ENCODE results near the gene MAP2K2. TPM values are rescaled to one million over a fixed set of nuclear protein-coding genes. Genes with fewer than 3 reads are reported as not detected.
A peak's percentile ranks its signal among the peaks of the same experiment; 100 is the strongest.

MAP2K2 gene
- polyA plus RNA-seq, 2 of the 4 experiments (the other 2 are of a cell fraction) = 41.7 to 115 TPM

DNA sequence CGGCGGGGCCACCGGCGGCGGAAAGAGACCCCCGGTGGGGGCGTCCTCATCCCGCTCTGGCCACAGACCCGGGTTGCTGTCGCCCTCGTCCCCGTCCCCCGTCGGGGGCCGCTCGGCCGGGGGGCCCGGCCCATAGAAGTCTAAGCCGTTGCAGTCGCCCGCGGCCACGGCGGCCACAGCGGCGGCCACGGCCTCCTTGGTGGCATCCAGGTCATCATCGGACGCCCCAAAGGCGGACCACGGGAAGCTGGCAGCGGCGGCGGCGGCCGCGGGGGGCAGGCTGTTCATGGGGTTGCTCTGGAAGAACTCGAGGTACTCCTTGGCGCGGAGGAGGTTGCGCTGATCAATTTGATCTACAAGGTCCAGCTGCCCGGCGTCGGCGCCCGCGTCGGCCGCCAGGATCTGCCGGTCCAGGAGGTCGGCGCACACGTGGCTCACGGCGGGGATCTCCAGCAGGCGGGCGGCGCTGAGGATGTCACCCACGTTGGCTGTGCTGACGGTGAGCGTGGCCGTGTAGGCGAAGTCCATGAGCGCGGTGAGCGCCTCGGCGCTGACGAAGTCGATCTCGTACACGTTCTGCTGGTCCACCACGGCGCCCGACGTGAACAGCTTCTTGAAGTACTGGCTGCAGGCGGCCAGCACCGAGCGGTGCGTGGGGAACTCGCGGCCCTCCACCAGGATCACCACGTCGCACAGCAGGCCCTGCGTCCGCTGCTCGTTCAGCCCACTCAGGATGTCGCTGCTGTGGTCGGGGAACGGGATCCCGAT, 69.3 kb downstream of the MAP2K2 start:
- Histone ChIP-seq H3K4me3 (no peak overlapping the region), H3K4me2 (no peak overlapping the region), H3K4me1 (peaks cover 49% of the 10 kb centered on the region), H3K9me3 (no peaks in the 10 kb centered on the region), H3K27ac (no peak overlapping the region)
- FAIRE-seq = no peak
- DNase-seq (ENCODE audit: low read depth in 1 of 2, low spot score in 1 of 2) = no peak
- CTCF ChIA-PET = interaction anchor here (1.4 kb wide), 1 partner anchor 86 kb away, joined by 3 read pairs; no protein-coding TSS in a partner anchor
- POLR2A ChIA-PET = no interaction called here
- TF ChIP-seq PHF8 (IDR thresholded peaks at IDR 0.05; ENCODE audit: borderline replicate concordance, low read depth) (no peak), SREBF2 (IDR thresholded peaks at IDR 0.05) (no peak), RCOR1 (IDR thresholded peaks at IDR 0.05; ENCODE audit: low read depth, low read length) (no peak), NFE2L2 (conservative IDR thresholded peaks at IDR 0.05; ENCODE audit: low read length) (no peak), HOXA7 (CRISPR knock-in tag; IDR thresholded peaks at IDR 0.05) (no peak), FOSL2 (IDR thresholded peaks at IDR 0.05) (no peak), FOSL2 (CRISPR knock-in tag; IDR thresholded peaks at IDR 0.05) (no peak), ELK1 (IDR thresholded peaks at IDR 0.05; ENCODE audit: low read depth, low read length) (no peak), HDAC2 (IDR thresholded peaks at IDR 0.05) (no peak), POLR2AphosphoS2 (conservative IDR thresholded peaks at IDR 0.05; ENCODE audit: low read length) (no peak), CBX2 (IDR thresholded peaks at IDR 0.05; ENCODE audit: borderline replicate concordance, low read depth) (no peak), CEBPB (IDR thresholded peaks at IDR 0.05) (no peak), RNF2 (IDR thresholded peaks at IDR 0.05; ENCODE audit: borderline replicate concordance, low read depth) (no peak)
- TF ChIP-seq, protein P1, sequence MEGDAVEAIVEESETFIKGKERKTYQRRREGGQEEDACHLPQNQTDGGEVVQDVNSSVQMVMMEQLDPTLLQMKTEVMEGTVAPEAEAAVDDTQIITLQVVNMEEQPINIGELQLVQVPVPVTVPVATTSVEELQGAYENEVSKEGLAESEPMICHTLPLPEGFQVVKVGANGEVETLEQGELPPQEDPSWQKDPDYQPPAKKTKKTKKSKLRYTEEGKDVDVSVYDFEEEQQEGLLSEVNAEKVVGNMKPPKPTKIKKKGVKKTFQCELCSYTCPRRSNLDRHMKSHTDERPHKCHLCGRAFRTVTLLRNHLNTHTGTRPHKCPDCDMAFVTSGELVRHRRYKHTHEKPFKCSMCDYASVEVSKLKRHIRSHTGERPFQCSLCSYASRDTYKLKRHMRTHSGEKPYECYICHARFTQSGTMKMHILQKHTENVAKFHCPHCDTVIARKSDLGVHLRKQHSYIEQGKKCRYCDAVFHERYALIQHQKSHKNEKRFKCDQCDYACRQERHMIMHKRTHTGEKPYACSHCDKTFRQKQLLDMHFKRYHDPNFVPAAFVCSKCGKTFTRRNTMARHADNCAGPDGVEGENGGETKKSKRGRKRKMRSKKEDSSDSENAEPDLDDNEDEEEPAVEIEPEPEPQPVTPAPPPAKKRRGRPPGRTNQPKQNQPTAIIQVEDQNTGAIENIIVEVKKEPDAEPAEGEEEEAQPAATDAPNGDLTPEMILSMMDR (IDR thresholded peaks at IDR 0.05) = no peak
- TF ChIP-seq, protein P2, sequence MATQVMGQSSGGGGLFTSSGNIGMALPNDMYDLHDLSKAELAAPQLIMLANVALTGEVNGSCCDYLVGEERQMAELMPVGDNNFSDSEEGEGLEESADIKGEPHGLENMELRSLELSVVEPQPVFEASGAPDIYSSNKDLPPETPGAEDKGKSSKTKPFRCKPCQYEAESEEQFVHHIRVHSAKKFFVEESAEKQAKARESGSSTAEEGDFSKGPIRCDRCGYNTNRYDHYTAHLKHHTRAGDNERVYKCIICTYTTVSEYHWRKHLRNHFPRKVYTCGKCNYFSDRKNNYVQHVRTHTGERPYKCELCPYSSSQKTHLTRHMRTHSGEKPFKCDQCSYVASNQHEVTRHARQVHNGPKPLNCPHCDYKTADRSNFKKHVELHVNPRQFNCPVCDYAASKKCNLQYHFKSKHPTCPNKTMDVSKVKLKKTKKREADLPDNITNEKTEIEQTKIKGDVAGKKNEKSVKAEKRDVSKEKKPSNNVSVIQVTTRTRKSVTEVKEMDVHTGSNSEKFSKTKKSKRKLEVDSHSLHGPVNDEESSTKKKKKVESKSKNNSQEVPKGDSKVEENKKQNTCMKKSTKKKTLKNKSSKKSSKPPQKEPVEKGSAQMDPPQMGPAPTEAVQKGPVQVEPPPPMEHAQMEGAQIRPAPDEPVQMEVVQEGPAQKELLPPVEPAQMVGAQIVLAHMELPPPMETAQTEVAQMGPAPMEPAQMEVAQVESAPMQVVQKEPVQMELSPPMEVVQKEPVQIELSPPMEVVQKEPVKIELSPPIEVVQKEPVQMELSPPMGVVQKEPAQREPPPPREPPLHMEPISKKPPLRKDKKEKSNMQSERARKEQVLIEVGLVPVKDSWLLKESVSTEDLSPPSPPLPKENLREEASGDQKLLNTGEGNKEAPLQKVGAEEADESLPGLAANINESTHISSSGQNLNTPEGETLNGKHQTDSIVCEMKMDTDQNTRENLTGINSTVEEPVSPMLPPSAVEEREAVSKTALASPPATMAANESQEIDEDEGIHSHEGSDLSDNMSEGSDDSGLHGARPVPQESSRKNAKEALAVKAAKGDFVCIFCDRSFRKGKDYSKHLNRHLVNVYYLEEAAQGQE (IDR thresholded peaks at IDR 0.05) = no peak
- no peak for ATAC-seq
- 94% methylated on average over 57 of the region's 91 CpGs for WGBS (ENCODE audit: missing lambda C conversion rate)

DNA sequence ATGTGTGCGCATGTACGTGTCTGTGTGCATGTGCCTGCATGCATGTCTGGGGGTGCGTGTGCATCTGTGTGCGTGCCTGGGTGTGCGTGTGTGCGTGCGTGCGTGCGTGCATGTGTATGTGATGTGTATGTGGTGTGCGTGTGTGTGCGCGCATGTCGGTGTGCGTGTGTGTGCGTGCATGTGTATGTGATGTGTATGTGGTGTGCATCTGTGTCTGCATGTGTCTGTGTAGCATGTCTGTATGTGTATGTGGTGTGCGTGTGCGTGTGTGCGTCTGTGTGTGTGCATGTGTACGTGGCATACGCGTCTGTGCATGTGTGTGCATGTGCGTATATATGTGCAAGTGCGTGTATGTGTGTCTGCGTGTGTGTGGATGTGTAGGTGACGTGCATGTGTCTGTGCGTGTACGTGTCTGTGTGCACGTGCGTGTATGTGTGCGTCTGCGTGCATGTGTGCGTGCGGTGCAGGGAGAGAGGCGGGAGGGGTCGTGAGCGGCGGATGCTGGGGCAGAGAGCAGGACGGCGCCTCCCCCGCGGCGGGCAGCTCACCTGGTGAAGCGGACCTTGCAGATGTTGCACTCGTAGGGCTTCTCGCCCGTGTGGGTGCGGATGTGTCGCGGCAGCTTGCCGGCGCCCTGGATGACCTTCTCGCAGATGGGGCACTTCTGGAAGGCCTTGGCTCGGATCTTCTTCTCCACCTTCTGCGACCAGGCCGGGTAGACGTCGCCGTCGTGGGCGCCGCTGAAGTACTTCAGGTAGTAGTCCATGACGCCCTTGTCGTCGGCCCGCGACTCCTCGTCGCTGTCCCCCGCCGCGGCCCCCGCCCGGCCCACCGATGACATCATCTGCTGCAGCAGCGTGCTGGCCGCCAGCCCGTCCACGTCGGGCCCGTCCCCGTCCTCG, 70.2 kb downstream of the MAP2K2 start:
- ChIA-PET CTCF (interaction anchor here (1.4 kb wide), 1 partner anchor 87 kb away, joined by 3 read pairs; no protein-coding TSS in a partner anchor), POLR2A (no interaction called here)
- 93% methylated on average over 59 of the region's 82 CpGs for WGBS (ENCODE audit: missing lambda C conversion rate)
- no peak overlapping the region; the same call in 2 of the 3 replicates for H3K4me3 ChIP-seq
- H3K4me1 ChIP-seq = peaks cover 39% of the 10 kb centered on the region
- no peak for FAIRE-seq
- H3K9me3 ChIP-seq = no peaks in the 10 kb centered on the region
- no peak for DNase-seq (ENCODE audit: low read depth in 1 of 2, low spot score in 1 of 2)
- H3K4me2 ChIP-seq = peak overlapping the region; percentile 97
- ATAC-seq = no peak
- peak overlapping the region; percentile 92 to 94; a peak in 4 of 6 replicates for H3K27ac ChIP-seq
- no peak for TF ChIP-seq POLR2A (IDR thresholded peaks at IDR 0.05; ENCODE audit: low read length)
- TF ChIP-seq, protein P2 (IDR thresholded peaks at IDR 0.05) = no peak
- TF ChIP-seq CBX2 (IDR thresholded peaks at IDR 0.05; ENCODE audit: borderline replicate concordance, low read depth) = no peak
- TF ChIP-seq EP300 (IDR thresholded peaks at IDR 0.05) = no peak
- no peak for TF ChIP-seq CHD4 (IDR thresholded peaks at IDR 0.05; ENCODE audit: borderline replicate concordance)
- no peak for TF ChIP-seq FOXS1 (CRISPR knock-in tag; IDR thresholded peaks at IDR 0.05)
- TF ChIP-seq EHF (CRISPR knock-in tag; IDR thresholded peaks at IDR 0.05) = no peak
- TF ChIP-seq CHD2 (IDR thresholded peaks at IDR 0.05; ENCODE audit: low read length, partially characterized antibody) = no peak
- TF ChIP-seq HOXB13 (CRISPR knock-in tag; IDR thresholded peaks at IDR 0.05; ENCODE audit: low read depth) = no peak
- TF ChIP-seq GATA3 (IDR thresholded peaks at IDR 0.05; ENCODE audit: borderline replicate concordance) = no peak
- TF ChIP-seq JUNB (IDR thresholded peaks at IDR 0.05) = no peak
- no peak for TF ChIP-seq MAFK (IDR thresholded peaks at IDR 0.05; ENCODE audit: partially characterized antibody)
- no peak for TF ChIP-seq RFX5 (IDR thresholded peaks at IDR 0.05)

Measured in A549 (cell line).